ENCODE measurements around the gene CDH11.

Gene CDH11

DNA sequence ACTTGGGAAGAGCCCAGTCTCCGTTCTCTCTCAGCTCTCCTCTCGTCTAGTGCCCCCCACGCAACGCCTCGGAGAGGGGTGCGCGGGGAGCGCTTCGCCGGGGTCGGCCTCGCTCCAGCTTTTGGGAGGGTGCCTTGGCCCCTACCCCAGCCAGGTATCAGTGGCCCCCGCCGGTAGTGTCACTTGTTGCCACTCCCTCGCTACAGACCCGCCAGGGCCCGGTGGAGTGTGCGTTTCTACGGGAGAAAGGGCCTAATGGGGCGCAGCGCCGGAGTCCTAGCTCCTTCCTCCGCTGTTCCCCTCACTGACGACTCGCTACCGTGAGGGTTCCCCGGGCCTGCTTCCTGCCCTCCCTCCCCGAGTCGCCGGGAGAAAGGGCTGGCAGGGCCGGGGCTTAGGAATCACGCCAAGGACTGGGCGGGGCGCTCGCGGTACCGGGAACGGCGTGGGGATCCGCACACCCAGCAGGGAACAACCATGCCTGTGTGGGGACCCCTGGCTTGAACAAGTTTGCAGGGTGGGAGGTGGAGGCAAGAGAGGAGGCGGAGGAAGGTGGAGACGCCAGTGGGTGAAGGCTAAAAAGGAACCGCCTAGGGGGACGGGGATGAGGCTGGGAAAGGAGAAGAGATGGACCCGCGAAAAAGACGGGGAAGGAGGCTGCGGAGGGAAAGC is 997 bp upstream of the CDH11 start:
- TF ChIP-seq, protein P1, sequence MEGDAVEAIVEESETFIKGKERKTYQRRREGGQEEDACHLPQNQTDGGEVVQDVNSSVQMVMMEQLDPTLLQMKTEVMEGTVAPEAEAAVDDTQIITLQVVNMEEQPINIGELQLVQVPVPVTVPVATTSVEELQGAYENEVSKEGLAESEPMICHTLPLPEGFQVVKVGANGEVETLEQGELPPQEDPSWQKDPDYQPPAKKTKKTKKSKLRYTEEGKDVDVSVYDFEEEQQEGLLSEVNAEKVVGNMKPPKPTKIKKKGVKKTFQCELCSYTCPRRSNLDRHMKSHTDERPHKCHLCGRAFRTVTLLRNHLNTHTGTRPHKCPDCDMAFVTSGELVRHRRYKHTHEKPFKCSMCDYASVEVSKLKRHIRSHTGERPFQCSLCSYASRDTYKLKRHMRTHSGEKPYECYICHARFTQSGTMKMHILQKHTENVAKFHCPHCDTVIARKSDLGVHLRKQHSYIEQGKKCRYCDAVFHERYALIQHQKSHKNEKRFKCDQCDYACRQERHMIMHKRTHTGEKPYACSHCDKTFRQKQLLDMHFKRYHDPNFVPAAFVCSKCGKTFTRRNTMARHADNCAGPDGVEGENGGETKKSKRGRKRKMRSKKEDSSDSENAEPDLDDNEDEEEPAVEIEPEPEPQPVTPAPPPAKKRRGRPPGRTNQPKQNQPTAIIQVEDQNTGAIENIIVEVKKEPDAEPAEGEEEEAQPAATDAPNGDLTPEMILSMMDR (IDR thresholded peaks at IDR 0.05; ENCODE audit: insufficient read depth, low read depth, low read length, missing control alignments), result no peak
- peak overlapping the region; percentile 59 for H3K4me3 ChIP-seq (ENCODE audit: low read length)
- peak; percentile 44 for DNase-seq (ENCODE audit: low read depth)

DNA sequence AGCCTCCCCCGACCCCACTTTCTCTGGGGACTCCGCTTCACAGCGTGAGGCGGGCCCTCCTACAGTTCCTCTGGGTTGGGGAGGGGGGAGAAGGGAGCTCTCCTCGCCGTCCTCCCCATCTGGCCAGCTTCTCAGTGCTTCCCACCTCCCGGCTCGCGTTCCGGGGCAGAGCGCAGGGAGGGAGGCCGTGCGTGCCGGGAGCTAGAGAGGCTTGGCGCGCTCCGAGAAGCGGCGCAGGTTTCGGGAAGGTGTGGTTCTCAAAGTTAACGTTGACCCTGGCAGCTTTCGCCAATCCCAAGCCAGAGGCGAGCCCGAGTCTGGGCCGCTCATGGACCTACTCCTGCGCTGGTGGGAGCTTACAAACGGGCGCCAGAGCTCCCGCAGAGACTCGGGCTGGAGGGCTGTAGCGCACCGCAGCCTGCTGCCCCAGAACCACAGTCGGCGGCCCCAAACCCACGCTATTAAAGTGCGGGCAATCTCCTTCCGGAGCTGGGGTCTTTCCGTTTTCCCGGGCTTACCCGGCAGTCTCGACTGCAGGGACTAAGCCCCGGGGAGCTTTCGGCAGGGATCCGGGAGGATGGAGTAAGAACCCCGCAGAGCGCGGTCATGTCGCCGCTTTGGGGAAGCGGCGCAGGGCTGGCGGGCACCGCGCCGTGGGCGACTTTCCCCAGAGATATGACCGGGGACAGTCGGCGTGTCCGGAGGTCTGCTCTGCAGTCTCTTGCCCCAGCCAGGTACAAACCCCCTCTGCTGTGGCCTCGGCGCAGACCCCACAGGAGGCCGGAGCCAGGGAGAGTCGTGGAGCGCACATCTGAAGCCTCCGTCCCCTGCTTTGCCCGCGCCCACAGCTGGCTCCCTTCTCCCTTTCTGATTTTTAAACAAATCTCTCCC is 787 bp downstream of the CDH11 start:
- H3K4me3 ChIP-seq (ENCODE audit: low read length), result peak overlapping the region; percentile 59
- DNase-seq (ENCODE audit: low read depth), result peak; percentile 41
- TF ChIP-seq, protein P1 (IDR thresholded peaks at IDR 0.05; ENCODE audit: insufficient read depth, low read depth, low read length, missing control alignments), result no peak

DNA sequence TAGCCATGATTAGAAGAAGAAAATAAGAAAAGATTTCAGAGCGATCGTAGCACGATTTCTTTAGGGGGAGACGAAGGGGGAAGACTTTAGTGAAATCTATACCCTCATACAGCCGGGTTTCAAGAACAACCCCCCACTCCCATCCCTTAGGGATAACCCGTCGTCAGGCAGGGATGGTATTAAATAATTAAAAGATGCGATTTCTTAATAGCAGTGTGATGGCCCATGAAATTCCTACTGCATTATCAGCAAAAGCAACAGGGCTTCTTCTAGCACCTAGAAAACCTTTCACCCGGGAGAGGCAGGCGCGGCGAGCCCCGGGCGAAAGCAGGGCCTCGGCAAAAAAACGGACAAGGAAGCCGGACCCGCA is 1.4 kb downstream of the CDH11 start:
- peak overlapping the region; percentile 59 for H3K4me3 ChIP-seq (ENCODE audit: low read length)
- TF ChIP-seq, protein P1 (IDR thresholded peaks at IDR 0.05; ENCODE audit: insufficient read depth, low read depth, low read length, missing control alignments), result no peak
- peak; percentile 10 for DNase-seq (ENCODE audit: low read depth)

GRCh38 chr16:65119901-65120401 is 1.9 kb downstream of the CDH11 start:
- TF ChIP-seq, protein P1 (IDR thresholded peaks at IDR 0.05; ENCODE audit: insufficient read depth, low read depth, low read length, missing control alignments), result no peak
- DNase-seq (ENCODE audit: low read depth), result peak; percentile 28
- H3K4me3 ChIP-seq (ENCODE audit: low read length), result no peak overlapping the region

- no peak overlapping the region for H3K4me3 ChIP-seq (ENCODE audit: low read length)
Measured at GRCh38 chr16:65119435-65119834, 2.4 kb downstream of the CDH11 start.

DNA sequence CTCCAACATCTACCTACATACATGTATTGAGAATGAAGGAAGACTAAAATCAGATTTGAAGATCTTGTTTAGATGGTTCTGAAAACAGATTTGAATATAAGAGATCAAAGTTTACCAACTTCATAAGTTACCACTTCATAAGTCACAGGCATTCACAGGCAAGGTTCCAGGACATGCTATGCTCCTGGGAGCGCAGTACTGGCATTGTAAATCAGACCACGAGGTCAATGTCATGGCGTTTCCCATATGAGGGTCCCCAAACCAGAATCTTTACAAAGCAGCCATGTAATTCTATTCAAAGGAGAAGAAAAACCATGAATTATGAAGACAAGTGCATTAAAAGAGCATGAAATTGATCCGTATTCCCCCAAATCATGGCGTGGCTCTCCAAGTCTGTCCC is 3.0 kb downstream of the CDH11 start:
- DNase-seq (ENCODE audit: low read depth), result no peak
- TF ChIP-seq, protein P1 (IDR thresholded peaks at IDR 0.05; ENCODE audit: insufficient read depth, low read depth, low read length, missing control alignments), result no peak
- H3K4me3 ChIP-seq (ENCODE audit: low read length), result no peak overlapping the region

More at GRCh38 chr16:65119435-65119834, 2.4 kb downstream of the CDH11 start:
- TF ChIP-seq, protein P1 (IDR thresholded peaks at IDR 0.05; ENCODE audit: insufficient read depth, low read depth, low read length, missing control alignments), result no peak
- no peak for DNase-seq (ENCODE audit: low read depth)
